T-helper 22 cell (primary cell): ENCODE results near the gene STAG1.
"Not testable (repeated sequence)": the region's sequence is repeated elsewhere in the genome, so short reads cannot be mapped to it uniquely, and the experiment has no call there.

ENCODE experiments used
- DNase-seq: peaks from one replicate; pipeline ENCODE4 v3.0.0-alpha.2; 2020; ENCODE audit warnings: low read depth

Gene STAG1

GRCh38 chr3:136752172-136752421 lies at the start of gene STAG1:
Gene STAG1 (minus strand): TSS chr3:136752378. CDS start chr3:136630898, 121,480 bp downstream.
- DNase-seq = no peak

GRCh38 chr3:136801146-136801545 lies 49.0 kb upstream of the STAG1 start:
- not testable (repeated sequence) for DNase-seq

DNA sequence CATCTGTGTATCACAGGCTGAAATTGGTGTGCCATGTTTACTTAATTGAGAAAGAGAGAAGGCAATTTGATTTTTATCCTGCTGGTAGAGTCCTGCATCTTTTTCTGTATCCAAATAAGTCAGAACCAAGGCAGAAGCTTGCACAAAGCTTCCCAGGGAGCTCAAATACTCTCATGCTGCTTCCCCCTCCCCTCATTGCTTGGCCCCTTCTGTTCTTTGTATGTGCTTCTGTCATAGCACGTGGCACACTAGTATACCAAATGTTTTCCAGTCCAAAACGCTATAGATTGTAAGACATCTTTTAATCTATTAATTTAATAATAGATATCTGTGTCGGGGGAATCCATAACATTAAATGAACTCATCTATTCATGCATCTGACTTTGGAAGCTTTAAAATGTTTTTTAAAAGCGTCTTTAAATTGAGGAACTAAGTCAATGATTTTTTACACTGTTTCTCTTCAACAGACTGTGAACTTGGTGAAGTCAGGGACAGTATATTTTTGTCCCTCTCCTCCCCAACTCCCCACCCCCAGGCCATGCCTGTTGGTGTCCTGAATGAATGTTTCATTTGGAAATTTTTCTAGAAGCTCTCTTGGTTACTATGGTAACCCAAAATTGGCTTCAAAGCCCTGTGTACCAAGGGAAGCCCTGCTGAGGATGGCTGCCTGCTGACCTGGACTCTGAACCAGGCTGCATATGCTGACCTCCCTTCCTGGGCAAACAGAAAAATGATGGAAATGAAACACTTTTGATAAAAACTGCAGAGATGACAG lies 40.6 kb upstream of the STAG1 start:
- DNase-seq = no peak

DNA sequence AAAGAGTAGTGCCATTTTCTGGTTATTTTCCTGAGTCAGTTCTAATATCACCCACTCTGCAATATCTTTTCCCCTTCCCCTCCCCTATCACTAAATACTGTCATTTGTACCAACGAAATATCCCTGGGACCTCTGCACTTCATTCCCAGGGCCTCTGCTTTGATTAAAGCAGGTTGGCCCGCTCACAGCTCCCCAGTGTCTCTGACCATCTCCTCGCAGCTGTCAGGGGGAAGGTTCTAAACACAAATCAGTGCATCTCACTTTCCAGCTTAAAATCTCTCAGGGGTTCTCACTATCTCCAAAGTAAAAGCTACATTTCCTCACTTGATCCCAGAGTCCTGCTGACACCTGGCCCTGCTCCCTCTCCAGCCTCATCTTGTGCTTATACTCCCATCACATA lies 38.6 kb upstream of the STAG1 start:
- DNase-seq = no peak

DNA sequence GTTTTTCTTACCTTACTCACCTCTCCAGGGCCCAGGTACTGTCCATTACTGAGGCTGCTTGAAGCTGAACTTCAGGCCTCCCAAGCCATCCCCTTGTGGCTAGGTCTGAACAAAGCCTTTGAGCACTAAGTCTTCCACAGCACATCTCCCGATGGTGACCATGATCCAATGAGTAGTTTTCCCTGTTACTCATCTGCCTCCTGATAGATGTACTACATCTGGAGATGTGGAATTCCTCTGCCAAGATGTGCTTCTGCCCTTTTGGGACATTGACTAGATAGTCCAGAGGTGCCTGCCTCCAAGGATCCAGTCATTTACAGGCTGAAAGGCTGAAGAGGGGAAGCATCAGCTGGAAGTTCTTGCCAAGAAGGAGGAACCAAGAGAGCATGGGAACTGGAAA lies 37.8 kb upstream of the STAG1 start:
- no peak for DNase-seq

DNA sequence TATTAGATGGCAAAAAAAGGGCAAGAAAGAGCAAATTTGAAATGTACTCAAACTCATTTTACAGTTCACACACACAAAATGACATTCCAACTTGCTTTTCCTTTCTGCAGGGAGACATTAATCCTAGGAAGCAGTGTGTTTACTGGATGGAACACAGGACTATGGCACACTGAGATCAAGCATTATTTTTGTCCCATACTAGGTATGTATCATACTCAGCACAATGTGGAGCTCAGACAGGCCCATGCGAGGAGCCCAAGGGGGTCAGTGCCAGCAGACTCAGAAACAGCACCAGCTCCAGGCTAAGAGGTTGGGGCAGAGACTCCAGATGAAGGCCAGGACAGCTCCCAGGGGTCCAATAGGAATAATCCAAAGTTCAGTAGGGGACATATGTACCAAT lies 36.0 kb upstream of the STAG1 start:
- DNase-seq = no peak

GRCh38 chr3:136787349-136787748 lies 35.2 kb upstream of the STAG1 start:
- no peak for DNase-seq

DNA sequence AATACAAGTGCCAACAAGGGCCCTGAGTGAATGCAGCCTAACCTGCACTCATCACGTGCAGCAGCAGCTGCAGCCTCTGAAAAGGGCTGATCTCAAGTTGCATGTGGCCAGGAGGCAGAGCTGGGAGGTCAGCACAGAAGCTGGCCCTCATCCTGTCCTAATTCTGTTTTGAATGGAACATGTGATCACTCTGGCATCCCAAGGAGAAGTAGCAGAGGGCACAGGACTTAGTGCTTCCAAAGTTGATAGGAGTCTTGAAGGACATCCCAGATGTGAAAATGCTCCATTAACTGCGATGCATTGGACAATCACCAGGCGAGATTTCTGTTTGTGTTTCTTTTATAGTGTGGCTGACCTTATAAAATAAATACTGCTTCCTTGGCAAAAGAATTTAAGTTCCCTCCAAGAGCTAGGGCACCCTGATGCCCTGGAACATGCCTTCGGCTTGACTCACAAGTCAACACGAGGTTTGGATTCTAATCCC lies 31.6 kb upstream of the STAG1 start:
- no peak for DNase-seq

GRCh38 chr3:136780741-136781140 lies 28.6 kb upstream of the STAG1 start:
- no peak for DNase-seq

GRCh38 chr3:136778865-136779264 lies 26.7 kb upstream of the STAG1 start:
- DNase-seq = no peak

GRCh38 chr3:136772709-136773108 lies 20.5 kb upstream of the STAG1 start:
- DNase-seq = no peak

DNA sequence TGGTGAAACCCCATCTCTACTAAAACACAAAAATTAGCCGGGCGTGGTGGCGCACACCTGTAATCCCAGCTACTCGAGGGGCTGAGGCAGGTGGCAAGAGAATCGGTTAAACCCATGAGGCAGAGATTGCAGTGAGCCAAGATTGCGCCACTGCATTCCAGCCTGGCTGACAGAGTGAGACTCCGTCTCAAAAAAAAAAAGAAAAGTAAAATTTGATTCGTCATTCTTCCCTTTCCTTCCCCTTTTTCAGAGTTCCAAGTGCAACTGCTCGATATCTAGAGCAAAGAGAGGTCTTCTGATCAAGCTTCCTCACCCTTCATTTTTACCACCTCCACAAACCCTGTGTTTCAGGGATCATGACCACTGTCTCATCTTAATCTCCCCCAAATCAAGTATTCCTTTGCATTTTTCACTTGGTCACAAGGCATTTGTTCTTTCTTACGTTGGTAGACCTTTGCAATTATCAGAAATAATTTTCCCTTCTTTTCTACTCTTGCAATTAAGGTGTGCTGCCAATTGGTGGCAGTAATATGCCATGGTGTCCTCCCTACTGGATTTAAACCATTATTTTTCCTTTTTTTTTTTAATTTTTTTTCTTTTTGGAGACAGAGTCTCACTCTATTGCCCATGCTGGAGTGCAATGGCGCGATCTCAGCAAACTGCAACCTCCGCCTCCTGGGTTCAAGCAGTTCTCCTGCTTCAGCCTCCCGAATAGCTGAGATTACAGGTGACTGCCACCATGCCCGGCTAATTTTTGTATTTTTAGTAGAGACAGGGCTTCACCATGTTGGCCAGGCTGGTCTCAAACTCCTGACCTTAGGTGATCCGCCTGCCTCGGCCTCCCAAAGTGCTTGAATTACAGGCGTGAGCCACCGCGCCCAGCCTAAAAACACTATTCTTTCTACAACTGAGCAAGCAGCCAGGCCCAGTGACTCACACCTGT lies 6.3 kb upstream of the STAG1 start:
- DNase-seq = not testable (repeated sequence)

DNA sequence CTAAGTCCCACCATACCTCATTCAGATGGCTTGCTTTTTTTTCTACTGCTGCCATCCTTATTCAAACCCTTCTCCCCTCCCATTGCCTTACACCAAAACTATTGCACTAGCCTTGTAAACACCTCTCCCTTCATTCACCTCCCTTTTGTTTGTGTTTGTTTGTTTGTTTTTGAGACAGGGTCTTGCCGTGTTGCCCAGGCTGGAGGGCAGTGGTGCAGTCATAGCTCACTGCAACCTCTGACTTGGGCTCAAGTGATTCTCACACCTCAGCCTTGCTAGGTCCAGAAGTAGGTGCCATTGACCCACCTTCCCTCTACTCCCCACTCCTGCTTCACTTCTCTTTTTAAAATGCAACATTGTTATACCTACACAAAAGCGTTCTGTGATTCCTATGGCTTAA lies 3.0 kb upstream of the STAG1 start:
- no peak for DNase-seq

- no peak for DNase-seq
Measured at GRCh38 chr3:136753326-136753939, 1.3 kb upstream of the STAG1 start.

DNA sequence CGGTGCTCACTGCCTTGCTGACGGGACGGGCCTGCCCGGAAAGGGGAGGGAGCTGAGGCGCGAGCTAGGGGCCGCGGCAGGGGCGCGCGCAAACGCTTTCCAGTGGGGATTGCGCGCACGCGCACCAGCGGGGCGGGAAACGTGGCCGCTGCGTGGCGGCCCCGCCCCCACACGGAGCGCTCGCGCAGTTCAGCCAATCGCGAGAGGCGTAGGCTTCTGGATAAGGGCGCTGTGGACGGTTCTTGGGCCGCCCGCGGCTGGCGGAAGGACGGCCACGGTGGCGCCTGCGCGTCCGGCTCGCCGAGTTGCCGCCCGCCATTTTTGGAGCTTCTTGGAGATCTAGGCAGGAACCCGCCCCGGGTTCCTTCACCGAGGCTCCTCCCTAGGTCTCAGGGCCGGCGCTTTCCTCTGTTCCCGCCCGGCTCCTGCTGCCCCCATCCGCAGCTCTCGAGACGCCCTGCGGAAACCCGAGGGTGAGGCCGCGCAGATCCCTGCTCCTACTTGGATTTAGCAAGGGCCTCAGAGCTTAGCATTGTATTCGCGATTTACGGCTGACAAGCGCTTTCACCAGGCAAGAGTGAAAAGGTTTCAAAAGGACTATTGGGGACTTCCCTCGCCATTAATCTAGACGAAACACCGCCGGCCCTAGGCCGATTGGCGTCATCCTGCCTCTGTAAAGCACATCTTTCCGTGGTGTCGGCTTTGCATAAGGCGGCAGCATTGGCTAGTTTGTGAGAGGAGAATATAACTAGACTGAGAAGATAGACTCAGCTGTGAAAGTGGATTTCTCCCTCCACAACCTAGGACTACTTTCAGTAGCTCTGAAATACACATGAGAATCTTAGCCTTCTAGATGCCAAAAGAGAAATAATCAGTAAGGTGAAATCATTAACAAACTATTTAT lies 496 bp upstream of the STAG1 start:
- DNase-seq = peak; percentile 94

DNA sequence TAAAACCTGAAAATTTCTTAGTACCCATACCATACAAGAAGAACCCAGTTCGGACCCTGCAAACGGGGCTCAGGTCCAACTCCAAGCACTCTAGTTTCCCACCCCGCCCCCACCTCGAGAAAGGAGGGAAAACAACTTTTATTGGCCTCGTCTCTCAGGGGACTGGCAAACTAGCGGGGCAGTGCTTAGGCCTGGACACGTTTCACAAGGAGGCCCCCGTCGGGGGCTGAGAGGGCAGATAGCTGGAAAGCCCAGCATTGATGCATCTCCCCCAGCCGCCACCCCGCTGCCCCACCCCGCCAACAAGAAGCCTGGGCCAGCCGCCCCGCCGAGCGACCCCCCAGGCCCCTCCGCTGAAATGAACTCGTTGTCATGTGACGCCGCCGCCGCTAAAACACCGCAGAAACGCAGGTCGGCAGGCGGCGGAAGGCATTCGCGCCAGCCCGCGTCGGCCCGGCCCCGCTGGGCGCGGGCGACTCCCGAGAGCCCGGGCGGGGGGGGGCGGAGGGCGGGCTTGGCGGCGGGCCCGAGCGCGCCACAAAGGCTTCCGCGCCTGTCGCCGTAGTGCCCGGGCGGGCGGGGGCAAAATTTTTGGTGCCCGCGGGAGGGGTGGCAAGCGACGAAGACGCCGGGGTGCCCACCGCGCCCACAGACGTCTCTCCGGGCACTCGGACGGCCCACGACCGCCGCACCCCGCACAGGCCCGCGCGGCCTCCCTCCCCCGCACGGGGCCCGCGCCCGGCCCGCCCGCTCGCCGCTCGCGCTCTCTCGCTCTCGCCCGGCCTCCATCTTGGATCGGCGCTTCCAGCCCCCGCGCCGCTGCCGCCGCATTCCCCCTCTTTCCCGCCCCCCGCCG lies 634 bp downstream of the STAG1 start:
- peak; percentile 58 for DNase-seq

DNA sequence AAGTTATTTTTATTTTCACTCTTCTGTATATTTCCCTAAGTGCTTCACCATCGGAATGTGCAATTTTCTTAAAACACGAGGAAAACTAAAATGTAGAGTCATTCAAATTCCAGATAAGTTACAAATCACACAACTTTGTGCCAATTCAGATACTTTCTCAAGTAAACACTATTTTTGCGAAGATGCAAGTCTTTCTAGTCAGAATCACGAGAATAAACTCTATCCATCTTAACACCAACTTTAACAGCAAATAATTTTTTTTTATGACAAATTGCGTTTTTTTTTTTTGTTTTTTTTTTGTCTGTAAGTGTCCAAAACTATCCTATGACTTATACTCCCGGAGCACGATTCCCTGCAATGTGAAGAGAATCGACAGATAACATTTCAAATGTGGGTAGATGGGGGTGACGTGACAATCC lies 1.3 kb downstream of the STAG1 start:
- DNase-seq = no peak

DNA sequence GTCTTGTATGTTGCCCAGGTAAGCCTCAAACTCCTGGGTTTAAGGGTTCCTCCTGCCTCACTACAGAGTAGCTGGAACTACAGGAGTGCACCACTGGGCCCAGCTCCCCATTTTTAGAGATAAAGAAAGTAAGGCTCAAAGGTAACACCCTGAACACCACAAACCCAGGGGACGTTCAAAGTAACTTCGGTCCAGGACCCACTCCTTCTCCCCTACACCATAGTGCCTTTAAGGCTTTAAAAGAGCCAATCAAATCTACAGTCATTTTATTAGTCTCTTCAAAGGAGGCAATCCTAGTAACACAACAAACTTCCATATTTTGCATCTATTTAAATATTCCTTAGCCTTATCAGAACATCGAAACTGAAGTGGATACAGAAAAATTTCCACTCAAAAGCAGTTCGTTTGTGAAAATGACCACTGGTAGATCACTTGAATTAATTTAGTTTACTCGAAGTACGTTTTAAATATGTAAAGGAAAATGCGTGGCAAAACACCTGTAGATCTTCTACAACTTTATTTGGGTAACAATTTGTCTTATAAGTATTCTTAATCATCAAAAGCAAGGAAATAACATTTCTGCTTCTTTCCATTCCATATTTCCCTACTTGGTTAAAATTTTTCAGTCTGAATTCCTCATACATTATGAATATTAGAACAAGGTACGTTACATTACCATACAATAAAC lies 1.8 kb downstream of the STAG1 start:
- no peak for DNase-seq

- not testable (repeated sequence) for DNase-seq
Measured at GRCh38 chr3:136749602-136750001, 2.6 kb downstream of the STAG1 start.

DNA sequence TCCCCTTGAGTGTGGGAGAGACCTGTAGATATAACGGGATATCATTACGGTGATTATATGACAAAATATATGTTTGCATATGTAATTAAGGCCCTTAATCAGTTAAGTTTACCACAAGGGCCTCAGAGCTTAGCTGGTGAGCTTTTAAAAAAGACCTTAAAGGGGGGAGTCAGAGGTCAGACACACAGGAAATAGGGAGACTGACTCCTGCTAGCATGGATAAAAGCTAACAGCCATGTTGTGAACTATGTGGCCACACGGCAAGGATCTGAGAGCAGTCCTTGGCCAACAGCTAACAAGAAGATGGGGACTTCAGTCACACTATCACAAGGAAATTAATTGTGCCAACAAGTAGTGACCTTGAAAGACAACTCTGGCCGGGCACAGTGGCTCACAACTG lies 3.1 kb downstream of the STAG1 start:
- DNase-seq = no peak
